Tibial artery (tissue), 4 donors: ENCODE measurements around the gene UBXN10.
"Not testable (repeated sequence)": the region's sequence is repeated elsewhere in the genome, so short reads cannot be mapped to it uniquely, and the experiment has no call there.

Experiments used
- DNase-seq, 2 donors: peaks; one replicate each; pipeline ENCODE4 v3.0.0-alpha.2; 2019
- H3K27ac ChIP-seq, 2 donors: fragments of 200-600 bp; sonication (generic) in 1 of 2; 1 replicate in 1 of 2; 2 replicates in 1 of 2; pipeline ENCODE4 v1.5.1; 2018 to 2019; ENCODE audit warnings: mild to moderate bottlenecking in 1 of 2
- H3K27me3 ChIP-seq, 2 donors: fragments of 200-600 bp; sonication (generic) in 1 of 2; one replicate each; pipeline versions ENCODE4 v1.5.1 to v1.6.0; 2016 to 2019
- H3K36me3 ChIP-seq, 3 donors: fragments of 200-600 bp; sonication (generic) in 2 of 3; one replicate each; pipeline ENCODE4 v1.5.1; 2016 to 2019; ENCODE audit warnings: mild to moderate bottlenecking in 2 of 3
- H3K4me1 ChIP-seq, 4 donors: fragments of 200-600 bp; sonication (generic) in 2 of 4; 1 replicate in 3 of 4; 2 replicates in 1 of 4; pipeline ENCODE4 v1.5.1; 2016 to 2019
- H3K4me3 ChIP-seq, 2 donors: fragments of 200-600 bp; sonication (generic) in 1 of 2; 1 replicate in 1 of 2; 2 replicates in 1 of 2; pipeline ENCODE4 v1.5.1; 2018 to 2019; ENCODE audit warnings: mild to moderate bottlenecking in 2 of 2
- H3K9me3 ChIP-seq, 3 donors: fragments of 200-600 bp; sonication (generic) in 1 of 3; one replicate each; pipeline ENCODE4 v1.5.1; 2016 to 2019
- intact Hi-C: fragments of 100-400 bp; cut with DNase I; formaldehyde crosslinking; loops from one replicate; pipeline ENCODE4 v1.15.0; 2023; ENCODE audit warnings: low total_unique reads
- TF ChIP-seq, protein P1 (sequence below), 2 experiments: fragments of 200-600 bp in 1 of 2; fragments of 450-650 bp in 1 of 2; IDR thresholded peaks; one replicate each; pipeline ENCODE4 v1.5.1; 2017 to 2019; ENCODE audit warnings: antibody characterized with exemption in 2 of 2, mild to moderate bottlenecking in 1 of 2, moderate library complexity in 1 of 2

The UBXN10 gene

DNA sequence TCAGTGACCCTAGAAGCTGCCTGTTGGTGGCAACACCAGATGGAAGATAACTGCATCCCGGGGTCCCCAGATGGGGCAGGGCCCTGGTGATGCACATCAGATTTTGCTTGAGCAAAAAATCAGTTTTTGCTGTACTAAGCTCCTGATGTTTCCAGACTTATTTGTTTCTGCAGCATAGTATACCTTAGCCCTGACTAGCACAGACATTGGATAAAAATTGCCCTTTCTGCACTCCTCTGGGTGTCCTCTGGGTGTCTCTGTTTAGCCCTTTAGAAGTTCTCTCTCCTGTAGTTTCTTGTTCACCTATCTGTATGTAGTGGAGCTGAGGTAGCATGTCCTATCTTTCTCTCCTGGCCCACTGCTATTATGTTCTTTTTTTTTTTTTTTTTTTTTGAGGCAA lies 30.7 kb downstream of the UBXN10 start:
- DNase-seq: no peak
- Histone ChIP-seq H3K4me3 (no peak overlapping the region), H3K27me3 (peaks cover 0 to 36% of the 10 kb centered on the region in 2 donors), H3K9me3 (no peaks in the 10 kb centered on the region), H3K27ac (no peak overlapping the region), H3K36me3 (no peaks in the 10 kb centered on the region), H3K4me1 (peaks cover 0 to 12% (median 2%) of the 10 kb centered on the region in 4 donors)
- TF ChIP-seq, protein P1, sequence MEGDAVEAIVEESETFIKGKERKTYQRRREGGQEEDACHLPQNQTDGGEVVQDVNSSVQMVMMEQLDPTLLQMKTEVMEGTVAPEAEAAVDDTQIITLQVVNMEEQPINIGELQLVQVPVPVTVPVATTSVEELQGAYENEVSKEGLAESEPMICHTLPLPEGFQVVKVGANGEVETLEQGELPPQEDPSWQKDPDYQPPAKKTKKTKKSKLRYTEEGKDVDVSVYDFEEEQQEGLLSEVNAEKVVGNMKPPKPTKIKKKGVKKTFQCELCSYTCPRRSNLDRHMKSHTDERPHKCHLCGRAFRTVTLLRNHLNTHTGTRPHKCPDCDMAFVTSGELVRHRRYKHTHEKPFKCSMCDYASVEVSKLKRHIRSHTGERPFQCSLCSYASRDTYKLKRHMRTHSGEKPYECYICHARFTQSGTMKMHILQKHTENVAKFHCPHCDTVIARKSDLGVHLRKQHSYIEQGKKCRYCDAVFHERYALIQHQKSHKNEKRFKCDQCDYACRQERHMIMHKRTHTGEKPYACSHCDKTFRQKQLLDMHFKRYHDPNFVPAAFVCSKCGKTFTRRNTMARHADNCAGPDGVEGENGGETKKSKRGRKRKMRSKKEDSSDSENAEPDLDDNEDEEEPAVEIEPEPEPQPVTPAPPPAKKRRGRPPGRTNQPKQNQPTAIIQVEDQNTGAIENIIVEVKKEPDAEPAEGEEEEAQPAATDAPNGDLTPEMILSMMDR (IDR thresholded peaks at IDR 0.05): no peak
- intact Hi-C loops: no loop called here

DNA sequence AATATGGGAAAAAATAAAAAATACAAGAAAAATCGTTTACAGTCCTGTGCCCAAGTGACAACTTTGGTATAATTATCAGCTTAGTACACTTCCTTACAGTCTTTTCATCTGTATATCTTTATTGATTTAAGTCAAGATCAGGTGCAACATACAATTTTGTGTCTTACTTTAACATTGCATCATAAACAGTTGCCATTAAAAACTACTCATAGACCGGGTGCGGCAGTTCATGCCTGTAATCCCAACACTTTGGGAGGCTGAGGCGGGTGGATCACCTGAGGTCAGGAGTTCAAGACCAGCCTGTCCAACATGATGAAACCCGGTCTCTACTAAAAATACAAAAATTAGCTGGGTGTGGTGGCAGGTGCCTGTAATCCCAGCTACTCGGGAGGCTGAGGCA lies 33.2 kb downstream of the UBXN10 start:
- H3K27ac ChIP-seq, intact Hi-C loops, H3K4me3 ChIP-seq, DNase-seq, H3K36me3 ChIP-seq, H3K9me3 ChIP-seq, H3K4me1 ChIP-seq: not testable (repeated sequence)
- peaks cover 0 to 36% of the 10 kb centered on the region in 2 donors for H3K27me3 ChIP-seq

DNA sequence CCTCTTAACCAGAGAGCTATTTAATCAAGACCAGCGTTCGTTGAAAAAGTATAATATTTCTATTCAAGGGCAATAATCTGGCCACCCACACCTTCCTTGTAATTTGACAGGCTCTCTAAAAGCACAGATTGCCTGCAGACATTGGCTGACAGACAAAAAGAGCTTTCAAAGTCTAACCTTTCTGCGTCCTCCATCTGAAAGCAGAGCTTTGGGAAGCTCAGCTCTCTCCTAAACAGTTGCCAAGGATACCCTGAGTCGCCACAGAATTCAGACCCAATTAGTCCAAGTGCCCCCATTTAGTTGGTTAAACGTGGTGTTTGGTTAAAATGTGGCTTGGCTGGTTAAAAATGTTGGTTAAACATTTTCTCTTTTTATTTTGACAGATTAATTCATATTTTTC lies 34.1 kb downstream of the UBXN10 start:
- TF ChIP-seq, protein P1 (IDR thresholded peaks at IDR 0.05): no peak
- Histone ChIP-seq H3K9me3 (no peaks in the 10 kb centered on the region), H3K27me3 (peaks cover 0 to 44% of the 10 kb centered on the region in 2 donors), H3K4me3 (no peak overlapping the region), H3K27ac (no peak overlapping the region), H3K4me1 (no peaks in the 10 kb centered on the region), H3K36me3 (no peaks in the 10 kb centered on the region)
- intact Hi-C loops: no loop called here
- DNase-seq: no peak

DNA sequence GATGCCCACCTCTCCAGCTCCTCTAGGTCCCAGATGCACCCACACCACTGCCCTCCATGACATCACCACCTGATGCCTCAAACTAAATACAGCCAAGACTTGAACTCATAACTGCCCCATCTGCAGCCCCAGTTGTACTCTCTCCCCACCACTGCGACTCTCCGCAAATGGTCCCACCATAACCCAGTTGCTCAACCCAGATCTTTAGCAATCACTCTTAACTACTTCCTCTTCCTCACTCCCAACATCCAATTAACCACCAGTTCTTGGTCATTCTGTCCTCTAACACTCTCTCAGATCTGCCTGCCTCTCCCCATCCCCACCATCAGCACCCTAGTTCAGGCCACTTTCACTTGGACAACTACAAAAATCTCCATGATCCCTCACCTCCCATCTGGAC lies 37.2 kb downstream of the UBXN10 start:
- Histone ChIP-seq H3K4me3 (no peak overlapping the region), H3K9me3 (no peaks in the 10 kb centered on the region), H3K36me3 (no peaks in the 10 kb centered on the region), H3K4me1 (no peaks in the 10 kb centered on the region), H3K27me3 (peaks cover 0 to 52% of the 10 kb centered on the region in 2 donors), H3K27ac (no peak overlapping the region)
- intact Hi-C loops: no loop called here
- TF ChIP-seq, protein P1 (IDR thresholded peaks at IDR 0.05): no peak
- no peak for DNase-seq

DNA sequence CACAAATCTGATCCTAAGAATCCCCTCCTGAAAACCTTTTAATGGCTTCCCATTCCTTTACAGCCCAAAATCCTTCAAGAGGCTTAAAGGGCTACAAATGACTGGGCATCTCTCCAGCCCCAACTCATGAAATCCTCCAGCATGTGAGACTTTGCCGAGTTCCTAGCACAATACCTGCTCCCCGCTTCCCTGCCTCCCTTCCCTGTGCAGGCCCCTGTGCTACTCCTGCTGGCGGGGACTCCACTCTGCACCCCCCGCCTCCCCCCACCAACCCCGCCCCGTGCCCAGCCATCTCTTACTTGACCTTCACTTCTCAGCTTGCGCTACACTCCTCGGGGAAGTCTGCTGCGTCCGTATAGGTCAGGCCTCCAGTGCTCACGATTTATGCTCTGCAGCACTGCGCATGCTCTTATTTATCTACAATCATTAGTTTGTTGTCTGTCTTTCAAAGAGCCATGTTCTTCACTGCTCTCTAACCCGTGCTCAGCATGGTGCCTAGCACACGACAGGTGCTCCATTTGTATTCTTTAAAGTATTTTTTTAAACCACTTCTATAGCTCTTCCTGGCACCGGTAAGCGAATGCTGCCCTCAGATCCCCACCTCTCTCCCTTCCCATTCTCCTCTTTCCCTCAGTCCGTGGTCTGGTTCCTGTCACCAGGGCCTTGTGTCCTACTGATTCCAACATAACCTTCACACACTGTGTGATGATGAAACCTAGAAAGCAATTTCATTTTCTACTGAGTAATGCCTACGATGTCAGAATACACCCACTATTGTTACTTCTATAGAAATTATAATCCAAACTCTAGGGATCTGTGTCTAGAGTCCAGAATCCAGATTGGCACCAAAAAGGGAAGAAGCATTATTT lies 37.9 kb downstream of the UBXN10 start:
- DNase-seq: no peak
- intact Hi-C loops: no loop called here

DNA sequence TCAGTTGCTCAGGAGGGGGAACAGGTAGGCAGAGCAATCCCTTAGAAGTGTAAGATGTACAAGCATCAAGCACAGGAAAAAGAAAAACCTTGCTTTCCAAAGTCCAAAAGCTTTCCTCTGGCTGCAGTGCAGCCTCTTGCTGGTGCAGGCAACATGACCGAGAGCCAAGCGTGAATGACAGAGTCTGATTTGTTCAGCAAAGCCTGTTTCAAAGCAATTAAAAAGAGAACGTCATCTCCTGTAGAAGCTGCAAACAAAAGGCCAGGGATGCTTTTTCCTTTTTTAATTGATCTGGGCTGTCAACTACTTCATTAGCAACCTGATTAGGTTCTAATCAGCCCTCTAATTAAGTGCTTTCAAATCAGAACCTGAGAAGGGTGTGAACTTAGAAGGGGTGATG lies 38.6 kb downstream of the UBXN10 start:
- Histone ChIP-seq H3K27me3 (peaks cover 0 to 58% of the 10 kb centered on the region in 2 donors), H3K9me3 (no peaks in the 10 kb centered on the region), H3K27ac (no peak overlapping the region), H3K4me1 (no peaks in the 10 kb centered on the region), H3K36me3 (no peaks in the 10 kb centered on the region), H3K4me3 (no peak overlapping the region)
- no peak for DNase-seq
- TF ChIP-seq, protein P1 (IDR thresholded peaks at IDR 0.05): no peak
- intact Hi-C loops: no loop called here

More for the DNA sequence above, 37.9 kb downstream of the UBXN10 start:
- Histone ChIP-seq H3K9me3 (no peaks in the 10 kb centered on the region), H3K27ac (no peak overlapping the region), H3K4me3 (no peak overlapping the region), H3K4me1 (no peaks in the 10 kb centered on the region), H3K36me3 (no peaks in the 10 kb centered on the region), H3K27me3 (peaks cover 0 to 56% of the 10 kb centered on the region in 2 donors)
- TF ChIP-seq, protein P1 (IDR thresholded peaks at IDR 0.05): no peak
